Gastroesophageal sphincter (tissue), 3 donors: Measurements from ENCODE around the gene CNTN5.

Source experiments
- CTCF ChIP-seq, 4 experiments: fragments of 200-600 bp in 2 of 4; fragments of 450-650 bp in 2 of 4; sonication (generic) in 1 of 4; IDR thresholded peaks; one replicate each; pipeline ENCODE4 v1.5.1; 2017 to 2019; ENCODE audit warnings: antibody characterized with exemption in 4 of 4, mild to moderate bottlenecking in 2 of 4, moderate library complexity in 2 of 4
- POLR2A ChIP-seq, 2 donors: fragments of 450-650 bp; IDR thresholded peaks; one replicate each; pipeline ENCODE4 v1.6.1; 2017; ENCODE audit warnings: antibody characterized with exemption in 2 of 2, mild to moderate bottlenecking in 2 of 2, moderate library complexity in 1 of 2

GRCh38 chr11:99973993-99974392 is 953.2 kb downstream of the CNTN5 start:
- no peak for TF ChIP-seq CTCF (IDR thresholded peaks at IDR 0.05)
- TF ChIP-seq POLR2A (IDR thresholded peaks at IDR 0.05) = no peak
